BE2C (cell line): ENCODE data around the gene OSBP.
A peak's percentile ranks its signal among the peaks of the same experiment; 100 is the strongest.
"Not testable (repeated sequence)": the region's sequence is repeated elsewhere in the genome, so short reads cannot be mapped to it uniquely, and the experiment has no call there.

Experiments used
- DNase-seq: peaks from one replicate; pipeline ENCODE4 v3.0.0-alpha.2; 2020
- H3K27me3 ChIP-seq: fragments of 250-450 bp; sonication (Bioruptor Pico); 2 replicates; pipeline ENCODE4 v1.5.1; 2020; ENCODE audit warnings: mild to moderate bottlenecking
- H3K36me3 ChIP-seq: fragments of 250-450 bp; sonication (Bioruptor Pico); 2 replicates; pipeline ENCODE4 v1.5.1; 2020; ENCODE audit warnings: mild to moderate bottlenecking
- H3K4me1 ChIP-seq: fragments of 250-450 bp; sonication (Bioruptor Pico); 2 replicates; pipeline ENCODE4 v1.5.1; 2020
- H3K4me3 ChIP-seq: 2 replicates; pipeline ENCODE4 v1.5.1; 2011; ENCODE audit warnings: low read depth, low read length
- H3K9me3 ChIP-seq: fragments of 250-450 bp; sonication (Bioruptor Pico); 2 replicates; pipeline ENCODE4 v1.5.1; 2020
- TF ChIP-seq, protein P1 (sequence below): IDR thresholded peaks from 2 replicates; pipeline ENCODE4 v1.5.1; 2012; ENCODE audit warnings: mild to moderate bottlenecking, low read depth, low read length

The OSBP gene

DNA sequence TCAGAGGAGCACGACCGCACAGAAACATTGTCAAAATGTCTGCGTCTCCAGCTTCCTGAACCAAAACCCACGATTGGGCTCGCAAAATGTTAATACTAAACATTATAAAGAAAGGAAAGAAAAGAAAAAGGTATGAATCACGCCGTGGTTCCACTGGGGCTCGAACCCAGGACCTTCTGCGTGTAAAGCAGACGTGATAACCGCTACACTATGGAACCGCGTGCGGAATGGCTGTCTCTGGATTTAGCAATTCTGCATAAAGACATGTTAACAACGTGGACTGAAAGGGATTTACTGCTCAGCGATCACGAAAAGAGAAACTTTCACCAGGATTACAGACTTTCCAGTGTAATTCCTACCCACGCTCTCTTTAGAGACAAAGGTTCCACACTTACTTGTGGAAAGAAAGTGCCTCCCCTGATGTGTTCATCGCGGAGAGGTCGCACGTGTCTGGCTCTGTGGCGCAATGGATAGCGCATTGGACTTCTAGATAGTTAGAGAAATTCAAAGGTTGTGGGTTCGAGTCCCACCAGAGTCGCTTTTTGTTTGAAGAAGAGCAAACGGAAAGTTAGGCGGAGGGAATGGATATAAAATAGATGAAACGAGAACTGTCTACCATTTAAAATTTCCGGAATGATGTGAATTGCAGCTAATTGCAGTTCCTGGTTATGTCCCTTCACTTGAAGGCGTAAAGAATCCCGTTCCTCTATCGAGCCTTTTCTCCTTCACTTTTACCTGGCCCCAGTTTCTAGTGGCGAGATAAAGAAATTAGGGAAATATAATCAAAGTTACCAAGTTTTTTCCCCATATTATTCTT lies 64.5 kb downstream of the OSBP start:
- no peaks in the 10 kb centered on the region for H3K36me3 ChIP-seq
- H3K27me3 ChIP-seq, result no peaks in the 10 kb centered on the region
- peak overlapping the region; percentile 64 for H3K4me3 ChIP-seq
- no peaks in the 10 kb centered on the region for H3K9me3 ChIP-seq
- TF ChIP-seq, protein P1, sequence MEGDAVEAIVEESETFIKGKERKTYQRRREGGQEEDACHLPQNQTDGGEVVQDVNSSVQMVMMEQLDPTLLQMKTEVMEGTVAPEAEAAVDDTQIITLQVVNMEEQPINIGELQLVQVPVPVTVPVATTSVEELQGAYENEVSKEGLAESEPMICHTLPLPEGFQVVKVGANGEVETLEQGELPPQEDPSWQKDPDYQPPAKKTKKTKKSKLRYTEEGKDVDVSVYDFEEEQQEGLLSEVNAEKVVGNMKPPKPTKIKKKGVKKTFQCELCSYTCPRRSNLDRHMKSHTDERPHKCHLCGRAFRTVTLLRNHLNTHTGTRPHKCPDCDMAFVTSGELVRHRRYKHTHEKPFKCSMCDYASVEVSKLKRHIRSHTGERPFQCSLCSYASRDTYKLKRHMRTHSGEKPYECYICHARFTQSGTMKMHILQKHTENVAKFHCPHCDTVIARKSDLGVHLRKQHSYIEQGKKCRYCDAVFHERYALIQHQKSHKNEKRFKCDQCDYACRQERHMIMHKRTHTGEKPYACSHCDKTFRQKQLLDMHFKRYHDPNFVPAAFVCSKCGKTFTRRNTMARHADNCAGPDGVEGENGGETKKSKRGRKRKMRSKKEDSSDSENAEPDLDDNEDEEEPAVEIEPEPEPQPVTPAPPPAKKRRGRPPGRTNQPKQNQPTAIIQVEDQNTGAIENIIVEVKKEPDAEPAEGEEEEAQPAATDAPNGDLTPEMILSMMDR, result no peak
- no peaks in the 10 kb centered on the region for H3K4me1 ChIP-seq
- peak; percentile 76 for DNase-seq

DNA sequence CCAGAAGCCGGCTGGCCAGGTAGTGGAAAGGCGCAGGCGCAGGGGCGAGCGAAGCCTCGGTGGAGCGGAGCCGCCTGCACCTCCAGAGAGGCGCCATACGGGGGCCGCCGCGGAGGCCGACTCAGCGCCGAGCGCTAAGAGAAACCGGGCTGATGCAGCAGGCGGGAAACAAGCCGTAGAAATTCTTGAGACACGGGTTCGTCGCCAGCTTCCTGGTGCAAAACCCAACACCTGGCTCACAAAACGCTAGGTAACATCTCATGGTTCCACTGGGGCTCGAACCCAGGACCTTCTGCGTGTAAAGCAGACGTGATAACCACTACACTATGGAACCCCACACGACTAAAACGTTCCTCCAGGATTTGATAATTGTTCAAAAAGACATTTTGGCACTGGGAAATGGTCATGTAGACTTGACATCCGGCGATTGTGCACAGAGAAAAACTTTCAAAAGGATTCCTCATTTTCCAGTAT lies 65.2 kb downstream of the OSBP start:
- peak; percentile 87 for DNase-seq
- TF ChIP-seq, protein P1, result peak; percentile 11; the same call in 1 of the 2 replicates
- Histone ChIP-seq H3K27me3 (no peaks in the 10 kb centered on the region), H3K4me1 (no peaks in the 10 kb centered on the region), H3K9me3 (no peaks in the 10 kb centered on the region), H3K4me3 (peak overlapping the region; percentile 64), H3K36me3 (no peaks in the 10 kb centered on the region)

DNA sequence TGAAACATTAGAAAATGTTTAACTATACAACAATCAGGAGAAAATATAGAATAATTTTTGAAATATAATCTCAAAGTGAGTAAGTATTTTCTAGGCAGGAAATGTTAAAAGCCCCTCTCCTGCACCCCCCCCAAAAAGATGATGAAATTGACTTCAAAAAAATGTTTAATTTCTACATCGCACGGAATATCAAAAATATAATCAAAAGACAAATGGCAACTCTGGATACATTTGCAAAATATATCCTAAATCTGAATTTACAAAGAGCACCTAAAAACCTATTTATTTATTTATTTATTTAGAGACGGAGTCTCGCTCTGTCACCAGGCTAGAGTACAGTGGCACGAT lies 67.3 kb downstream of the OSBP start:
- Histone ChIP-seq H3K9me3 (no peaks in the 10 kb centered on the region), H3K4me3 (no peak overlapping the region), H3K36me3 (no peaks in the 10 kb centered on the region), H3K27me3 (no peaks in the 10 kb centered on the region), H3K4me1 (no peaks in the 10 kb centered on the region)
- TF ChIP-seq, protein P1, result no peak
- no peak for DNase-seq

DNA sequence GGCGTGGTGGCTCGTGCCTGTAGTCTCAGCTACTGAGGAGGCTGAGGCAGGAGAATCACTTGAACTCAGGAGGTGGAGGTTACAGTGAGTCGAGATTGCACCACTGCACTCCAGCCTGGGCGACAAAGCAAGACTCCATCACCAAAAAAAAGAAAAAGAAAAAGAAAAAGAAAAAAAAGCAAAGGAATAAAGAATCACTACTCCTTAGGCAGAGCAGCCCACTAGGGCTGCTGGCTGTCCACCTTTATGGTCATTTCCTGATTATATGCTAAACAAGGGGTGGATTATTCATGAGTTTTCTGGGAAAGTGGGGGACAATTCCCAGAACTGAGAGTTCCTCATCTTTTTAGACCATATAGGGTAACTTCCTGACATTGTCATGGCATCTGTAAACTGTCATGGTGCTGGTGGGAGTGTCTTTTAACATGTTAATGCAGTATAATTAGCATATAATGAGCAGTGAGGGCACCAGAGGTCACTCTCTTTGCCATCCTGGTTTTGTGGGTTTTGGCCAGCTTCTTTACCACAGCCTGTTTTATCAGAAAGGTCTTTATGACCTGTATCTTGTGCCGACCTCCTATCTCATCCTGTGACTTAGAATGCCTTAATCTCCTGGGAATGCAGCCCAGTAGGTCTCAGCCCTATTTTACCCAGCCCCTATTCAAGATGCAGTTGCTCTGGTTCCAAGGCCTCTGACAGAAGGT lies 67.8 kb downstream of the OSBP start:
- not testable (repeated sequence) for H3K4me1 ChIP-seq, H3K9me3 ChIP-seq, DNase-seq, H3K27me3 ChIP-seq, H3K4me3 ChIP-seq, H3K36me3 ChIP-seq

DNA sequence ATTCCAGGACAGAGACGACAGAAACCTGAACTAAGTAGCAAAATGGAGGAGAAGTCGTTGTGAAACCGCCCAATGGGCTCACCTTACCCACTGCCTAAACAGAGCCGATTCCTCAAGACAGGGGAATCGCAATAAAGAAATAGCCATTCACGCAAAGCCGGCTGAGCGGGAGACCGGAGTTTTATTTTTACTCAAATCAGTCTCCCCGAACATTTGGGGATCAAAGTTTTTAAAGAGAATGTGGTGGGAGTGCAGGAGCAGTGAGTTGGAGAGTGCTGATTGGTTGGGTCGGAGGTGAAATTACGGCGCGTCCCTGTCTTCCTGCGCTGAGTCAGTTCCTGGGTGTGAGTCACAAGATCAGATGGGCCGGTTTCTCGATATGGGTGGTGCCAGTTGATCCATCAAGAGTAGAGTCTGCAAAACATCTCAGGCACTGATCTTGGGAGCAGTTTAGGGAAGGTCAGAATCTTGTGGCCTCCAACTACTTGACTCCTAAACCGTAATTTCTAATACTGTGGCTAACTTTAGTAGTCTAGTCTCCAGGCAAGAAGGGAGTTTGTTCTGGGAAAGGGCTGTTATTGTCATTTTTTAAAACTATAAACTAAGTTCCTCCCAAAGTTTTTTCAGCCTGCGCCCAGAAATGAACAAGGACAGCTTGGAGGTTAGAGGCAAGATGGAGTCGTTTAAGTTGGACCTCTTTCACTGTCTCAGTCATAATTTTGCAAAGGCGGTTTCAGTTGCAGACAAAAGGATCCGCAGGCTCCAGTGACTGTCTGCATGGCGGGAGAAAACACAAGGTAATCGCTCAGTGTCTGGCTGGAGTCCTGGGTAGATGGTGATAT lies 70.2 kb downstream of the OSBP start:
- no peaks in the 10 kb centered on the region for H3K4me1 ChIP-seq
- no peaks in the 10 kb centered on the region for H3K27me3 ChIP-seq
- H3K9me3 ChIP-seq, result no peaks in the 10 kb centered on the region
- no peak overlapping the region for H3K4me3 ChIP-seq
- H3K36me3 ChIP-seq, result no peaks in the 10 kb centered on the region
- TF ChIP-seq, protein P1, result no peak
- no peak for DNase-seq

DNA sequence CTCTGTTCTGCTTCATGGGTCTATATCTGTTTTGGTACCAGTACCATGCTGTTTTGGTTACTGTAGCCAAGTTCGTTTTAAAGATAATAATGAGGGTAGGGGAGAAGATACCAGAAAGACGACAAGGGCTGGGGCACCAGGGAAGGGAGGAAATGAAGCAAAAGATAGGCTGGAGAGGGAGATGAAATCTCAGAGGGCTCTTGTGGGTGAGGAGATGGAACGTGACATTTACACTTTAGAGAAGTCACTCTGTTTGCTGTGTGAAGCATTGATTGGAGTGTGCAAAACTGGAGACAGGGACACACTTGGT lies 70.8 kb downstream of the OSBP start:
- no peaks in the 10 kb centered on the region for H3K36me3 ChIP-seq
- no peaks in the 10 kb centered on the region for H3K9me3 ChIP-seq
- no peak overlapping the region for H3K4me3 ChIP-seq
- no peaks in the 10 kb centered on the region for H3K4me1 ChIP-seq
- H3K27me3 ChIP-seq, result no peaks in the 10 kb centered on the region
- TF ChIP-seq, protein P1, result no peak
- DNase-seq, result no peak

DNA sequence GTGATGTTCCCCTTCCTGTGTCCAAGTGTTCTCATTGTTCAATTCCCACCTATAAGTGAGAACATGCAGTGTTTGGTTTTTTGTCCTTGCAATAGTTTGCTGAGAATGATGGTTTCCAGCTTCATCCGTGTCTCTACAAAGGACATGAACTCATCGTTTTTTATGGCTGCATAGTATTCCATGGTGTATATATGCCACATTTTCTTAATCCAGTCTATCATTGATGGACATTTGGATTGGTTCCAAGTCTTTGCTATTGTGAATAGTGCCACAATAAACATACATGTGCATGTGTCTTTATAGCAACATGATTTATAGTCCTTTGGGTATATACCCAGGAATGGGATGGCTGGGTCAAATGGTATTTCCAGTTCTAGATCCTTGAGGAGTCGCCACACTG lies 71.9 kb downstream of the OSBP start:
- not testable (repeated sequence) for H3K36me3 ChIP-seq, H3K9me3 ChIP-seq, H3K4me1 ChIP-seq, DNase-seq, H3K4me3 ChIP-seq, H3K27me3 ChIP-seq
